Body of pancreas (tissue), 4 donors: ENCODE results near the gene SYK. TPM values are rescaled to one million over a fixed set of nuclear protein-coding genes. Genes with fewer than 3 reads are reported as not detected.

Source experiments
- ATAC-seq: fragments of 150-250 bp; one replicate; pipeline ENCODE4 v1.9.1; 2016
- DNase-seq, 4 donors: peaks; one replicate each; pipeline ENCODE4 v3.0.0-alpha.2; 2019
- H3K27ac ChIP-seq, 4 donors: fragments of 200-600 bp; sonication (generic); 1 replicate in 3 of 4; 2 replicates in 1 of 4; pipeline versions ENCODE4 v1.5.1 to v1.6.1; 2016 to 2019; ENCODE audit warnings: mild to moderate bottlenecking in 1 of 4, mixed read lengths in 1 of 4, moderate library complexity in 1 of 4
- H3K27me3 ChIP-seq, 2 donors: fragments of 200-600 bp; sonication (generic); one replicate each; pipeline ENCODE4 v1.6.0; 2016; ENCODE audit warnings: mild to moderate bottlenecking in 1 of 2
- H3K36me3 ChIP-seq, 2 donors: fragments of 200-600 bp; sonication (generic); replicated peaks in 1 of 2; 2 replicates each; pipeline ENCODE4 v1.5.1; 2016; ENCODE audit warnings: low read depth in 2 of 2; ENCODE audit not compliant: insufficient read depth in 1 of 2
- H3K4me1 ChIP-seq: fragments of 200-600 bp; sonication (generic); one replicate; pipeline ENCODE4 v1.6.0; 2016
- H3K4me3 ChIP-seq, 2 donors: fragments of 200-600 bp; sonication (generic); 1 replicate in 1 of 2; 2 replicates in 1 of 2; pipeline ENCODE4 v1.5.1; 2016 to 2019
- H3K9me3 ChIP-seq, 3 donors: fragments of 200-600 bp; sonication (generic); 1 replicate in 2 of 3; 2 replicates in 1 of 3; pipeline ENCODE4 v1.5.1; 2016
- CTCF ChIP-seq, 7 experiments: fragments of 450-650 bp in 4 of 7; fragments of 200-600 bp in 3 of 7; sonication (generic) in 3 of 7; IDR thresholded peaks; one replicate each; pipeline ENCODE4 v1.5.1; 2016 to 2019; ENCODE audit warnings: antibody characterized with exemption in 7 of 7
- POLR2A ChIP-seq, 3 donors: fragments of 450-650 bp; IDR thresholded peaks; one replicate each; pipeline ENCODE4 v1.6.1; 2016; ENCODE audit warnings: antibody characterized with exemption in 3 of 3, mild to moderate bottlenecking in 2 of 3
- WGBS, 2 donors: methylation state at CpG; one replicate each; pipeline ENCODE4 v1.1.5; 2017; 5-methylcytosine and 5-hydroxymethylcytosine counted together
- intact Hi-C: fragments of 100-400 bp; cut with DNase I; formaldehyde crosslinking; loops from one replicate; pipeline ENCODE4 v1.15.1; 2023
- total RNA-seq, 2 donors: library from RNA; depleted of rRNA; stranded (reverse); fragments of >200 nt; gene quantifications; one replicate each; pipeline ENCODE4 v1.1.0, GENCODE V29; 2016

The SYK gene
- total RNA-seq, 2 donors from 2014 or later = 10.5 to 11.2 TPM

- no peaks in the 10 kb centered on the region for H3K9me3 ChIP-seq
- H3K4me1 ChIP-seq = no peaks in the 10 kb centered on the region
- intact Hi-C loops = no loop called here
- 77 to 80% methylated on average over 6 to 14 of the region's 14 CpGs for WGBS, 2 donors
- H3K4me3 ChIP-seq = no peak overlapping the region
- TF ChIP-seq CTCF (IDR thresholded peaks at IDR 0.05) (no peak), POLR2A (IDR thresholded peaks at IDR 0.05) (no peak)
- H3K36me3 ChIP-seq = peaks cover 0 to 6% of the 10 kb centered on the region in 2 donors
- ATAC-seq = no peak
- no peak overlapping the region for H3K27ac ChIP-seq
- DNase-seq = peak in 1 of 4 donors; percentile 10
- H3K27me3 ChIP-seq = no peaks in the 10 kb centered on the region
Measured at GRCh38 chr9:90842996-90843395, 41.4 kb downstream of the SYK start.

- WGBS, 2 donors = 76 to 87% methylated on average over 6 of the region's 6 CpGs
- TF ChIP-seq POLR2A (IDR thresholded peaks at IDR 0.05) (no peak), CTCF (IDR thresholded peaks at IDR 0.05) (no peak)
- no peak for ATAC-seq
- Histone ChIP-seq H3K27ac (no peak overlapping the region), H3K9me3 (no peaks in the 10 kb centered on the region), H3K4me1 (no peaks in the 10 kb centered on the region), H3K36me3 (peaks cover 0 to 6% of the 10 kb centered on the region in 2 donors), H3K27me3 (no peaks in the 10 kb centered on the region), H3K4me3 (no peak overlapping the region)
- intact Hi-C loops = no loop called here
- DNase-seq = no peak
Measured at GRCh38 chr9:90843525-90843924, 41.9 kb downstream of the SYK start.

- peaks cover 0 to 6% of the 10 kb centered on the region in 2 donors for H3K36me3 ChIP-seq
- no peaks in the 10 kb centered on the region for H3K4me1 ChIP-seq
- H3K4me3 ChIP-seq = no peak overlapping the region
- no peaks in the 10 kb centered on the region for H3K9me3 ChIP-seq
- DNase-seq (no peak), ATAC-seq (no peak)
- H3K27ac ChIP-seq = no peak overlapping the region
- intact Hi-C loops = no loop called here
- H3K27me3 ChIP-seq = no peaks in the 10 kb centered on the region
- TF ChIP-seq CTCF (IDR thresholded peaks at IDR 0.05) (no peak), POLR2A (IDR thresholded peaks at IDR 0.05) (no peak)
Measured at GRCh38 chr9:90844326-90844725, 42.7 kb downstream of the SYK start.

GRCh38 chr9:90846770-90847419 lies 45.3 kb downstream of the SYK start:
- H3K4me1 ChIP-seq = no peaks in the 10 kb centered on the region
- ATAC-seq = no peak
- no peak overlapping the region for H3K4me3 ChIP-seq
- H3K27ac ChIP-seq = no peak overlapping the region
- intact Hi-C loops = no loop called here
- WGBS, 2 donors = 93 to 98% methylated on average over 5 to 6 of the region's 6 CpGs
- TF ChIP-seq CTCF (IDR thresholded peaks at IDR 0.05) = no peak
- no peak for TF ChIP-seq POLR2A (IDR thresholded peaks at IDR 0.05)
- DNase-seq = no peak
- no peaks in the 10 kb centered on the region for H3K9me3 ChIP-seq
- no peaks in the 10 kb centered on the region for H3K27me3 ChIP-seq
- H3K36me3 ChIP-seq = peaks cover 0 to 6% of the 10 kb centered on the region in 2 donors

- intact Hi-C loops = no loop called here
- Histone ChIP-seq H3K27me3 (no peaks in the 10 kb centered on the region), H3K4me3 (no peak overlapping the region), H3K4me1 (no peaks in the 10 kb centered on the region), H3K9me3 (no peaks in the 10 kb centered on the region), H3K27ac (no peak overlapping the region), H3K36me3 (peaks cover 0 to 6% of the 10 kb centered on the region in 2 donors)
- DNase-seq = no peak
- ATAC-seq = no peak
- WGBS, 2 donors = 84 to 87% methylated on average over 4 to 5 of the region's 5 CpGs
- TF ChIP-seq CTCF (IDR thresholded peaks at IDR 0.05) (no peak), POLR2A (IDR thresholded peaks at IDR 0.05) (no peak)
Measured at GRCh38 chr9:90847971-90848370, 46.4 kb downstream of the SYK start.
